GM10248 (cell line): ENCODE results near the gene ANKMY1.

ENCODE experiments used
- CTCF ChIA-PET: fragments of 300-600 bp; sonication (Branson Sonifier 250); formaldehyde crosslinking; extraction: SDS; loops from one replicate; lab custom pipeline; 2021; ENCODE audit warnings: antibody characterized with exemption; lab: Yijun Ruan, JAX
- POLR2A ChIA-PET: fragments of 350-650 bp; sonication (Branson Sonifier 250); formaldehyde crosslinking; extraction: SDS; loops from one replicate; lab custom pipeline; 2020; ENCODE audit warnings: antibody characterized with exemption; lab: Yijun Ruan, JAX
- DNase-seq: peaks from one replicate; pipeline ENCODE4 v3.0.0; 2012; ENCODE audit errors: extremely low spot score
- TF ChIP-seq, protein P1 (sequence below): IDR thresholded peaks from 2 replicates; pipeline ENCODE4 v1.5.1; 2012; ENCODE audit warnings: mild to moderate bottlenecking, low read depth; ENCODE audit errors: extremely low read depth, missing control alignments, control extremely low read depth

The ANKMY1 gene

DNA sequence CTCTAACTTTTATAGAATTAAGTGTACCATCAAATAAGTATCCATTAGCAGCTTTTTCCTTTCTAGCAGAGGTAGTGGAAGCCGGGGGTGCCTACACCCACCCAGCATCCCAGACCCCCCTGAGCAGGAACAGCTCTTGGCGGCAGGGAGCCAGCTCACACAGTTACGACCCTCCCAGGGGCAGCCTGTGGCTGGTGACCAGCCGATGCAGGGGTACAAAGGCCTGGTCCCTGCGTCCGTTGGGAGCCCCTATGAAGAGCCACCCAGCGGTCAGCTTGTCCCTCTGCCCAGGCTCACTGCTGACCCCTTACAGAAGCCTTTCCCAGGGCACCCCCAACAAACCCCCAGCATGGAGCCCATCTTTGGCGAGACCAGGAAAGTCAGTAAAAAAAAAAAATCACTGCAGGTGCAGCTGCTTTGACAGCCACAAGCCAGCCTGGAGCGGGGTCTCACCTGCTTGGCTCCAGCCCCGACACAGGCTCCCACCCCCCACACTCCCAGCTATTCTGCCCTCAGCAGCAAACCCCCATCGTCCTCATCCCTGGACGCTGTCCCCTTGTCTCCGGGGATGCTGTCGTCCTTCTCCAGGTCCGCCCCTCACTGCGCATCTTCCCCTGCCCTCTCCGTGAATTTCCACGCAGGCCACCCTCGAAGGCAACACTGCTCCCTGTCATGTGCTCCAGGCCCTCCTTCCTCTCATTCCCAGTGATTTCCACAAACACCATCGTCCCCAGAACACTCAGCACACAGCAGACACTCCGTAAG is 79.3 kb downstream of the ANKMY1 start:
- TF ChIP-seq, protein P1, sequence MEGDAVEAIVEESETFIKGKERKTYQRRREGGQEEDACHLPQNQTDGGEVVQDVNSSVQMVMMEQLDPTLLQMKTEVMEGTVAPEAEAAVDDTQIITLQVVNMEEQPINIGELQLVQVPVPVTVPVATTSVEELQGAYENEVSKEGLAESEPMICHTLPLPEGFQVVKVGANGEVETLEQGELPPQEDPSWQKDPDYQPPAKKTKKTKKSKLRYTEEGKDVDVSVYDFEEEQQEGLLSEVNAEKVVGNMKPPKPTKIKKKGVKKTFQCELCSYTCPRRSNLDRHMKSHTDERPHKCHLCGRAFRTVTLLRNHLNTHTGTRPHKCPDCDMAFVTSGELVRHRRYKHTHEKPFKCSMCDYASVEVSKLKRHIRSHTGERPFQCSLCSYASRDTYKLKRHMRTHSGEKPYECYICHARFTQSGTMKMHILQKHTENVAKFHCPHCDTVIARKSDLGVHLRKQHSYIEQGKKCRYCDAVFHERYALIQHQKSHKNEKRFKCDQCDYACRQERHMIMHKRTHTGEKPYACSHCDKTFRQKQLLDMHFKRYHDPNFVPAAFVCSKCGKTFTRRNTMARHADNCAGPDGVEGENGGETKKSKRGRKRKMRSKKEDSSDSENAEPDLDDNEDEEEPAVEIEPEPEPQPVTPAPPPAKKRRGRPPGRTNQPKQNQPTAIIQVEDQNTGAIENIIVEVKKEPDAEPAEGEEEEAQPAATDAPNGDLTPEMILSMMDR, result no peak
- CTCF ChIA-PET, result interaction anchor here (1.9 kb wide), 1 partner anchor 35 kb away, joined by 6 read pairs; no protein-coding TSS in a partner anchor
- DNase-seq, result no peak
- POLR2A ChIA-PET, result no interaction called here

DNA sequence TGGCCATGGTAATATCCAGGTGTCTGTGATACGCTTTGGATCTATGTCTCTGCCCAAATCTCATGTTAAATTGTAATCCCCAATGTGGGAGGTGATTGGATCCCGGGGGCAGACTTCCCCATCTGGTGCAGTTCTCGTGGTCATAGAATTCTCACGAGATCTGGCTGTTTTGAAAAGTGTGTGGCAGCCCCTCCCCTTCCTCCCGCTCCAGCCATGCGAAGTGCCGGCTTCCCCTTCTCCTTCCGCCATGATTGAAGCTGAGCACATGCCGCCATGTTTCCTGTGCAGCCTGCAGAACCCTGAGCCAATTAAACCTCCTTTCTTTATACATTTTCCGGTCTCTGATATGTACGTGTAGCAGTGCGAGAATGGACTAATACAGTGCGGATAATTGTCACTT is 79.9 kb downstream of the ANKMY1 start:
- DNase-seq, result no peak
- ChIA-PET CTCF (interaction anchor here (1.0 to 1.9 kb wide), 2 partner anchors 36 to 39 kb away, joined by 3 to 6 read pairs; no protein-coding TSS in a partner anchor), POLR2A (no interaction called here)
- TF ChIP-seq, protein P1, result no peak

DNA sequence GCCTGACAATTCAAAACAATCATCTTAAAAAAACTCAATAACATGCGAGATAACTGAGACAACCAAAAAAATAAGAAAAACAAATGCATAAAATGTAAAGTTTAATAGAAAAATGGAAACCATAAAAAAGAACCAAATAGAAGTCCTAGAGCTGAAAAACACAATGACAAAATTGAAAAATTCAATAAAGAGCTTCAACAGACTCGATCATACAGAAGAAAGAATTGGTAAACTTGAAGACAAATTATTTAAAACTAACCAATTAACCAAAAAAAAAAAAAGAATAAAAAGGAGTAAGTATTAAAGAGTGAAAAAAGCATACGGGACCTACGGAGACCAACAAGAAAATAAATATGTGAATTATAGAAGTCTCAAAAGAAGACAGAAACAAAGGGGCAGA is 84.6 kb downstream of the ANKMY1 start:
- ChIA-PET CTCF (interaction anchor here (0.8 kb wide), 1 partner anchor 41 kb away, joined by 3 read pairs; no protein-coding TSS in a partner anchor), POLR2A (no interaction called here)
- no peak for DNase-seq
- TF ChIP-seq, protein P1, result no peak

DNA sequence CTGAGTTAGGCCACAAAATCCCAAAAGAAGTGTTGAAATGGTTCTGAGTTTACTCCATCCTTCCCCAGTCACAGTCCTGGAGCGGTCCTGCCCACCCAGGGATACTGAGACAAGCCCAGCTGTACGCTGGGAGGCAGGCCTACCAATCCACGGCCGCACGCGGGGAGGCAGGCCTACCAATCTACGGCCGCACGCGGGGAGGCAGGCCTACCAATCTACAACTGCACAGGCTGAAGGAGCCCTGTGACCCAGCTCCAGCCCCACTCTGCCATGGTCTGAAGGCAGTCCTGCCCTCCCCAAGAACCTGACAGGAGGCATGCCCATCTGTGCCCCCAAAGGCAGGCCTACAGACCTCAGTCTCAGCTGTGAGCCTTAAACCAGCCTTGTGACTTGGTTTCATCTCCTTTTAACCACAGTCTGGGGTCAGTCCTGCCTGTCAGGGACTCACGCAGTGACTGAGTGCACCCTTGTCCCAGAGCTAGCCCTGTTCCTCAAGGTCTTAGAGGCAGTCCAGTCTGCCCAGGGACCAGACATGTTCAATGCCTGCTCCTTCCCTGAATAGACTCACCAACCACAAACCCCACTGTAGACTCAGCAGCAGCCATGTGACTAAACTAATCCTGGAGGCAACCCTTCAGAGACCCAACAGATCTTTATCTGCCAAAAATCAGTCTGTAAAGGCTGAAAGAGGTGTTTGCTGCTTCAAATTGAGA is 85.6 kb downstream of the ANKMY1 start:
- TF ChIP-seq, protein P1, result no peak
- peak; percentile 15 for DNase-seq
- CTCF ChIA-PET, result no interaction called here
- POLR2A ChIA-PET, result no interaction called here

DNA sequence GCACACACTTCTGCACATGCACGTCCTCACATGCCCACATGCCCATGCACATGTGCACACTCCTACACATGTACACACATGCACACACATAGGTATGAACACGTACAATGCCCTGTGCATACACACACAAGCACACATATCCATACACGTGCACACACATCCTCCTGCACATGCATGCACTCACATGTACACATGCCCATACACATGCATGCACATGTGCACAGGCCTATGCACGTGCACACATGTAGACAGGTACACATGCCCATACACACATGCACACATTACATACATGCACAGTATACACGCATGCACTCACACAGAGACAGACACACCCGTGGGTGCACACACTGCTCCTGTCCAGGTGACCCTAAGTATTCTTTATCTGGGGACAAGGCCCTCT is 88.0 kb downstream of the ANKMY1 start:
- DNase-seq, result no peak
- ChIA-PET POLR2A (no interaction called here), CTCF (no interaction called here)
- TF ChIP-seq, protein P1, result no peak

DNA sequence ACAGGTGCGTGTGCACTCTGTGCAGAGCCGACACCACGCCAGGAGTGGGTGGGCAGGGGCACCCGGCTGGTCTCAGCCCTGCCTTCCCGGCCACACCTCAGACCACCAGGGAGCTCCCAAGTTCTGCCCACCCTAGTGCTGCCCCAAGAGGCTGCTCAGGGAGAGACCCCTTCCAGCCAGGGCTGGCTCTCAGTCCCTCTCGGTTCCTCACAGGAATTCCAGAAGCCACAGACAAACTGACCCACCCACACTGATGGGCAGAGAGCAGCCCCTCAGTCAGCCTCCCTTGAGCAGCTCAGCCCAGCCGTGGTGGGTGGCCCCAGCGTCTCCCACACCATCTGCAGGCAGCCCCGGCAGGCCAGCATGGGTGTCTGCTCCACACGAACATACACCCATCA is 88.5 kb downstream of the ANKMY1 start:
- TF ChIP-seq, protein P1, result no peak

More for the DNA sequence above, 88.5 kb downstream of the ANKMY1 start:
- DNase-seq, result no peak
- CTCF ChIA-PET, result no interaction called here
- POLR2A ChIA-PET, result no interaction called here
